Stimulated activated memory B cell treated with anti-CD40 and anti-IgM and Interleukin-4, amounts not matched to agents 10 μg/mL and 1 μg/mL and 100 μg/mL, for 72 hours (primary cell): ENCODE measurements around the gene MTO1.
"Not testable (repeated sequence)": the region's sequence is repeated elsewhere in the genome, so short reads cannot be mapped to it uniquely, and the experiment has no call there.

Experiments used
- ATAC-seq: fragments of 150-1000 bp; cut with Tn5 transposase; 2 replicates; pipeline ENCODE4 v1.10.0; 2021
- H3K27ac Mint-ChIP-seq: one replicate; pipeline ENCODE4 v1.8.0; 2022; ENCODE audit warnings: mild to moderate bottlenecking, mixed read lengths
- H3K27me3 Mint-ChIP-seq: one replicate; pipeline ENCODE4 v1.8.0; 2022; ENCODE audit warnings: mixed read lengths
- H3K36me3 Mint-ChIP-seq: one replicate; pipeline ENCODE4 v1.8.0; 2022; ENCODE audit warnings: mixed read lengths
- H3K4me1 Mint-ChIP-seq: one replicate; pipeline ENCODE4 v1.8.0; 2022; ENCODE audit warnings: mixed read lengths
- H3K4me3 Mint-ChIP-seq: one replicate; pipeline ENCODE4 v1.8.0; 2022; ENCODE audit warnings: mild to moderate bottlenecking, moderate library complexity, mixed read lengths
- H3K9me3 Mint-ChIP-seq: one replicate; pipeline ENCODE4 v1.8.0; 2022; ENCODE audit warnings: mixed read lengths

Gene MTO1

GRCh38 chr6:73515204-73515655 lies 53.7 kb downstream of the MTO1 start:
- peak overlapping the region; percentile 41 for H3K4me3 Mint-ChIP-seq
- H3K36me3 Mint-ChIP-seq, result peaks cover 47% of the 10 kb centered on the region
- peaks cover 71% of the 10 kb centered on the region for H3K4me1 Mint-ChIP-seq

GRCh38 chr6:73516514-73517489 lies 55.3 kb downstream of the MTO1 start:
- peaks cover 70% of the 10 kb centered on the region for H3K4me1 Mint-ChIP-seq

More at GRCh38 chr6:73515204-73515655, 53.7 kb downstream of the MTO1 start:
- Mint-ChIP-seq H3K27ac (peak overlapping the region; percentile 81), H3K27me3 (no peaks in the 10 kb centered on the region), H3K9me3 (no peaks in the 10 kb centered on the region)
- ATAC-seq, result peak; percentile 86

DNA sequence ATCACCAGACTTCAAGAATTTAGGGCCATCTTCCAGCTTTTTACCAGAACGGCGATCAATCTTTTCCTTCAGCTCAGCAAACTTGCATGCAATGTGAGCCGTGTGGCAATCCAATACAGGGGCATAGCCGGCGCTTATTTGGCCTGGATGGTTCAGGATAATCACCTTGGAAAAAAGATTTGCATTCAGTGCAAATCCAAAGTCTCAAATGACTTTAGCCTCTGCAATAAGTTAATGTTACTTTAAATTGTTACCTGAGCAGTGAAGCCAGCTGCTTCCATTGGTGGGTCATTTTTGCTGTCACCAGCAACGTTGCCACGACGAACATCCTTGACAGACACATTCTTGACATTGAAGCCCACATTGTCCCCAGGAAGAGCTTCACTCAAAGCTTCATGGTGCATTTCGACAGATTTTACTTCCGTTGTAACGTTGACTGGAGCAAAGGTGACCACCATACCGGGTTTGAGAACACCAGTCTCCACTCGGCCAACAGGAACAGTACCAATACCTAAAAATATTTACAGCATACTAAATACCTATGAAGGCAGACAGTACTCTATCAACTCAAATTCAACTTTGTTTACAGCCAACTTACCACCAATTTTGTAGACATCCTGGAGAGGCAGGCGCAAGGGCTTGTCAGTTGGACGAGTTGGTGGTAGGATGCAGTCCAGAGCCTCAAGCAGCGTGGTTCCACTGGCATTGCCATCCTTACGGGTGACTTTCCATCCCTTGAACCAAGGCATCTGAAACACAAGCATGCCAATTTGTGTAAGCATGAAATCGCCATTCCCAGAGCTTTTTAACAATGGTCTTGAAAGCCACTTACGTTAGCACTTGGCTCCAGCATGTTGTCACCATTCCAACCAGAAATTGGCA lies 56.8 kb downstream of the MTO1 start:
- H3K4me1 Mint-ChIP-seq, result peaks cover 61% of the 10 kb centered on the region
- H3K9me3 Mint-ChIP-seq, ATAC-seq, H3K27me3 Mint-ChIP-seq: not testable (repeated sequence)
- peak overlapping the region; percentile 100 for H3K27ac Mint-ChIP-seq
- peak overlapping the region; percentile 98 for H3K4me3 Mint-ChIP-seq
- H3K36me3 Mint-ChIP-seq, result peaks cover 49% of the 10 kb centered on the region

More at GRCh38 chr6:73516514-73517489, 55.3 kb downstream of the MTO1 start:
- ATAC-seq, result no peak
- no peaks in the 10 kb centered on the region for H3K9me3 Mint-ChIP-seq
- H3K27me3 Mint-ChIP-seq, result no peaks in the 10 kb centered on the region
- peak overlapping the region; percentile 55 for H3K4me3 Mint-ChIP-seq
- peak overlapping the region; percentile 81 for H3K27ac Mint-ChIP-seq
- peaks cover 54% of the 10 kb centered on the region for H3K36me3 Mint-ChIP-seq

DNA sequence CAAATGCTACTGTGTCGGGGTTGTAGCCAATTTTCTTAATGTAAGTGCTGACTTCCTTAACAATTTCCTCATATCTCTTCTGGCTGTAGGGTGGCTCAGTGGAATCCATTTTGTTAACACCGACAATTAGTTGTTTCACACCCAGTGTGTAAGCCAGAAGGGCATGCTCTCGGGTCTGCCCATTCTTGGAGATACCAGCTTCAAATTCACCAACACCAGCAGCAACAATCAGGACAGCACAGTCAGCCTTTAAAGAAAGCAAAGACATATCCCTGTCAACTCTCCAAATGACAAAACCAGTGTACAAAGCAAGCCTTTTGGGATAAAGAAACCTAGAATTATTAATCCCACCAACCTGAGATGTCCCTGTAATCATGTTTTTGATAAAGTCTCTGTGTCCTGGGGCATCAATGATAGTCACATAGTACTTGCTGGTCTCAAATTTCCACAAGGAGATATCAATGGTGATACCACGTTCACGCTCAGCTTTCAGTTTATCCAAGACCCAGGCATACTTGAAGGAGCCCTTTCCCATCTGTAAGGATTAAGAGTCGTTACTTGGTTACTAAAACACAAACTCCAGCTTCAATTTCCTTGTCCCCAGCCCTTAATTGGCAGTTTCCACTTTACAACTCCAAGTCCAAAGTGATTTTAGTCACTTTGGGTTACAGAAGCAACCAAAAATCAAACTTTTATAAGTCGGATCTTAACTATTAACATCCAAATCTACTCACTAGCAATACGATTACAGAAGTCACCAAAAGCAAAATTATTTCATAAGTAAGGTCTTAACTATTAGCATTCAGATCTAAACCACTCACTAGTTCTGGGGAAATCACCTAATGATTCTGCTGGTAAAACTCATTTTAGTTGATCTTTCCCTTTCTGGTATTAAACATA lies 57.7 kb downstream of the MTO1 start:
- ATAC-seq, H3K9me3 Mint-ChIP-seq, H3K27me3 Mint-ChIP-seq: not testable (repeated sequence)
- Mint-ChIP-seq H3K36me3 (peaks cover 48% of the 10 kb centered on the region), H3K4me1 (peaks cover 61% of the 10 kb centered on the region), H3K27ac (peak overlapping the region; percentile 100), H3K4me3 (peak overlapping the region; percentile 98)

GRCh38 chr6:73519926-73520687 lies 58.6 kb downstream of the MTO1 start:
- H3K27ac Mint-ChIP-seq, result peak overlapping the region; percentile 100
- no peaks in the 10 kb centered on the region for H3K27me3 Mint-ChIP-seq
- no peaks in the 10 kb centered on the region for H3K9me3 Mint-ChIP-seq
- H3K4me1 Mint-ChIP-seq, result peaks cover 55% of the 10 kb centered on the region
- peak overlapping the region; percentile 98 for H3K4me3 Mint-ChIP-seq
- ATAC-seq, result peak; percentile 42
- peaks cover 42% of the 10 kb centered on the region for H3K36me3 Mint-ChIP-seq

- peaks cover 41% of the 10 kb centered on the region for H3K36me3 Mint-ChIP-seq
- ATAC-seq, result peak; percentile 93
- H3K4me1 Mint-ChIP-seq, result peaks cover 48% of the 10 kb centered on the region
- peak within 1 kb of the TSS; percentile 98 for H3K4me3 Mint-ChIP-seq
- peak within 1 kb of the TSS; percentile 100 for H3K27ac Mint-ChIP-seq
- no peaks in the 10 kb centered on the region for H3K27me3 Mint-ChIP-seq
- H3K9me3 Mint-ChIP-seq, result no peaks in the 10 kb centered on the region
Measured at GRCh38 chr6:73520688-73521350, 59.3 kb downstream of the MTO1 start, which contains the start of gene EEF1A1. Gene EEF1A1 (minus strand): TSS chr6:73521032. CDS start chr6:73520026, 1,006 bp downstream.

DNA sequence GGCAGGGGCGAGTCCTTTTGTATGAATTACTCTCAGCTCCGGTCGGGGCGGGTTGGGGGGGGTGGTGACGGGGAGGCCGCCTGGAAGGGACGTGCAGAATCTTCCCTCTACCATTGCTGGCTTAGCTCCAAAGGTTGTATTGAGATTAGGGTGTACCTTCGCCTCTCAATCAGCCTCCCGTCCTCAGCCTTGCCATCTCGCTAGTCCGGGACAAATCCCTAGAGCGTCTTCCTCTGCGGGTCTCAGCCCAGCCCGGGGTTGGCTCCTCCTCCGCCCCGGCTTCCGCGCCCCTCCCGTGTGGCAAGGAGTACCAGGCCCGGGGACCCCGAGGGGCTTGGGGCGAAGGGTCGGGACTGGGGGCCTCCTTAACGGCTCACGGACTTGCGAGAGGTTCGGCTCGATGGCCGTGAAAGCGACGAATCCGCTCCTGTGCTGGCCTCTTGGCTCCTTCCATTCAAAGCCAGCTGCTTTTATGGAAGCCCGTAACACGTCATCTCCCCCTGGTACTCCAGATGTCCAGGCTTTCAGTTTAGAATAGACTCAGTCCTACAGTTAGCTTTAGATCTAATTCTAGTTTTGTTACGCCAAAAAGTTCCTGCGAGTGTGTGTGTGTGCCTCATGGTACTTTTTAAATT lies 59.9 kb downstream of the MTO1 start:
- Mint-ChIP-seq H3K36me3 (peaks cover 37% of the 10 kb centered on the region), H3K4me1 (peaks cover 41% of the 10 kb centered on the region), H3K27ac (peak overlapping the region; percentile 100), H3K27me3 (no peaks in the 10 kb centered on the region), H3K9me3 (no peaks in the 10 kb centered on the region), H3K4me3 (peak overlapping the region; percentile 98)
- peak; percentile 70 for ATAC-seq

DNA sequence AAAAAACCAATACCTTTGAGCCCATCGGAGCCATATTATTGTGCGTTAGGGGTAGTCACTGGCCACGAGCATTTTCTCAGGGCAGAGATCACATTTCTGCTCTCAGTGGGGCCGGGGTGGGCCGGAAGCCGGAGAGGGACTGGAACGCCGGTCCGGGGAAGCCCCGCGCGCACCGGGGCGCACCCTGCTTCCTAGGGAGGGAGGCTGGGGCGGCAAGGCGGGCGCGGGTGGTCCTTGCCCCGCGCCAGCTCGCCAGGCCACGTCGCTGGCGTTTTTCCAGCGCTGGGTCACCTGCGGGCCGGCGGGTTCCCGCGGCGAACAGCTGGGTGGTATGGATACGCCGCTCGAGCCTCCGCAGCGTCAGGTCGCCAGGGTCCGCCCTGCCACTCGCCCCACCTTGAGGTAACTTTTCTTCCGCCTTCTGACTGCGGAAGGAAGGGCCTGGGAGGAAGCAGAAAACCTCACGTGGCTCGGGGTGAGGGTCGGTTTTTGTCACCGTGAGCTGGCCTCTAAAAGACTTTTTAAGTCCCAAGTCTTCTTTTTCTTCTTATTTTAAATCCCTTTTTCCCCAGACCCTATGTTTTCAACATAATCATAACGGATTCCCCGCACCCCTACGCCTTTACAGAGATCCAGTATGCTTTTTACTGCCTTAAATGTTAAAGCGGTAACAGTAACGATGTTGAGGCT lies 62.0 kb downstream of the MTO1 start:
- Mint-ChIP-seq H3K36me3 (peaks cover 24% of the 10 kb centered on the region), H3K27me3 (no peaks in the 10 kb centered on the region), H3K9me3 (no peaks in the 10 kb centered on the region), H3K27ac (peak overlapping the region; percentile 100), H3K4me1 (peaks cover 27% of the 10 kb centered on the region), H3K4me3 (peak overlapping the region; percentile 98)
- ATAC-seq, result peak; percentile 70

GRCh38 chr6:73525546-73526330 lies 64.2 kb downstream of the MTO1 start:
- Mint-ChIP-seq H3K9me3 (no peaks in the 10 kb centered on the region), H3K27ac (no peak overlapping the region), H3K4me1 (peaks cover 8% of the 10 kb centered on the region), H3K4me3 (no peak overlapping the region), H3K27me3 (no peaks in the 10 kb centered on the region), H3K36me3 (peaks cover 3% of the 10 kb centered on the region)
- ATAC-seq, result no peak

GRCh38 chr6:73528897-73529296 lies 67.4 kb downstream of the MTO1 start:
- no peaks in the 10 kb centered on the region for H3K27me3 Mint-ChIP-seq
- H3K36me3 Mint-ChIP-seq, result no peaks in the 10 kb centered on the region
- H3K4me1 Mint-ChIP-seq, result peaks cover 5% of the 10 kb centered on the region
- no peaks in the 10 kb centered on the region for H3K9me3 Mint-ChIP-seq
- H3K27ac Mint-ChIP-seq, result no peak overlapping the region
- no peak overlapping the region for H3K4me3 Mint-ChIP-seq
- ATAC-seq, result no peak

DNA sequence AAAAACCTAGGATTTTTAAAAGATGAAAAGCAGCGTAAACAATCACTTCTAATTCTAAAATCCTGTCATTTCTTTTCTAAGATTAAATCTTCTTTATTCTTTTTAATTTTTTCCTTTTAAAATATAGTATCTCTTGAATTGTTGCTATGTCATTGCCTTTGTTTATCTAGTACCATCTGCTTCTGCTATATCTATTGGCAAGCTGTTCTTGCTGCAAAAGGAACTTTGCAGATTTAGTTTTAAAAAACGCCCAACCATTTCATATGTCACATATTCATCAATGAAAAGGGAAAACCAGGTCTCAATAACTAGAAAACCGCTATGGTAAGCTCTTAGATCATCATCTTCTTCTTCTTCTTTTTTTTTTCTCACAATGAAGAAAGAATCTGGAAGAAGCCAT lies 70.8 kb downstream of the MTO1 start:
- no peak overlapping the region for H3K4me3 Mint-ChIP-seq
- no peaks in the 10 kb centered on the region for H3K27me3 Mint-ChIP-seq
- no peaks in the 10 kb centered on the region for H3K36me3 Mint-ChIP-seq
- no peaks in the 10 kb centered on the region for H3K9me3 Mint-ChIP-seq
- H3K4me1 Mint-ChIP-seq, result peaks cover 1% of the 10 kb centered on the region
- no peak overlapping the region for H3K27ac Mint-ChIP-seq
- no peak for ATAC-seq

DNA sequence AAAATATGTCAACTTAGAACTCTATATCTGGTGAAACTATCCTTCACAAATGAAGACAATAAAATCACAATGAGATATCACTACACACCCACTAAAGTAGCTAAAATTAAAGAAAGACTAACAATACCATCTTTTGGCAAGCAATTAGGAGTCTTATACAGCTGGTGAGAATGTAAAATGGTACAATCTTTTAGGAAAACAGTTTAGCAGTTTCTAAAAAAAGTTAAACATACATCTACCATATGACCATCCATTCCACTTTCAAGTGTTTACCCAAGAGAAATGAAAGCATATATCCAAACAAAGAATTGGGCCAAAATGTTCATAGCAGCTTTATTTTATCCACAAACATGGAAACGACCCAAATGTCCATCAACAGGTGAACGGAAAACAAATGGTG lies 73.1 kb downstream of the MTO1 start:
- no peaks in the 10 kb centered on the region for H3K27me3 Mint-ChIP-seq
- peaks cover 13% of the 10 kb centered on the region for H3K4me1 Mint-ChIP-seq
- no peaks in the 10 kb centered on the region for H3K36me3 Mint-ChIP-seq
- no peak overlapping the region for H3K4me3 Mint-ChIP-seq
- H3K27ac Mint-ChIP-seq, result no peak overlapping the region
- ATAC-seq, result no peak
- H3K9me3 Mint-ChIP-seq, result no peaks in the 10 kb centered on the region
